T-helper 1 cell treated with Interleukin-12 subunit alpha and Interleukin-12 subunit beta and Interleukin-4 antibody, amounts not matched to agents 30 μg/mL and 1 μg/mL, for 36 hours (primary cell): ENCODE results near the gene TSTD1.
A peak's percentile ranks its signal among the peaks of the same experiment; 100 is the strongest.

Source experiments
- H3K27ac Mint-ChIP-seq: one replicate; pipeline ENCODE4 v1.8.0; 2021; ENCODE audit warnings: mild to moderate bottlenecking, mixed read lengths
- H3K27me3 Mint-ChIP-seq: one replicate; pipeline ENCODE4 v1.8.0; 2021; ENCODE audit warnings: low read depth, mixed read lengths
- H3K36me3 Mint-ChIP-seq: one replicate; pipeline ENCODE4 v1.8.0; 2021; ENCODE audit warnings: low read depth, mixed read lengths
- H3K4me1 Mint-ChIP-seq: one replicate; pipeline ENCODE4 v1.8.0; 2021; ENCODE audit warnings: low read depth, mixed read lengths
- H3K4me3 Mint-ChIP-seq: one replicate; pipeline ENCODE4 v1.8.0; 2021; ENCODE audit warnings: mild to moderate bottlenecking, moderate library complexity, mixed read lengths
- H3K9me3 Mint-ChIP-seq: one replicate; pipeline ENCODE4 v1.8.0; 2021; ENCODE audit warnings: mixed read lengths

Gene TSTD1, protein sequence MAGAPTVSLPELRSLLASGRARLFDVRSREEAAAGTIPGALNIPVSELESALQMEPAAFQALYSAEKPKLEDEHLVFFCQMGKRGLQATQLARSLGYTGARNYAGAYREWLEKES

DNA sequence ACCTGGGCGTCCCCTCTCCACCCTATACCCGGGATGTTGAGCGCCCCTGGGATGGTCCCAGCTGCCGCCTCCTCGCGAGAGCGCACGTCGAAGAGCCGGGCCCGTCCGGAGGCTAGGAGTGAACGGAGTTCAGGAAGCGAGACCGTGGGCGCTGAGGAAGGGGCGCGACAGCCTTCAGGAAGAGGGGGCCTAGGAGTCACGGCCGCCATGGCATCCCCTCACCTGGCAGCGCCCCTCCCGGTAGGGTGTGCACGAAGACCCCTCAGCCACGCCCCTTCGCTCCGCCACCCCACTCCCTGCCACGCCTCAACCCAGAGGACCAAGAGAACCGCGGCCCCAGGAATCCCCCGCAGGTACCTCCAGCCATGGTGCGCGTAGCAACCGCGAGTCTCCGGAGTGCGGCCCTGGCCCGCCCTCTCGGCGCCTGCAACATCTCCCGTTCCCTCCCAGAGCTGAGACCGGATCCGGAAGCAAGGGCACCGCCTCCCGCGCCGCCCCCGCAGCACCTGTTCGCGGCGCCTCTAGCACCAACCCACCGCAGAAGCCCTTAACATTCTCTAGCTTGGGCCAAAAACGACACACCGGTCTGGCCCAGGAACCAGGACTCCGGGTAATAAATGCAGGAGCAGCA lies at the start of gene TSTD1:
Gene TSTD1, minus strand, starts transcription at position 442 of the 631 bp plus-strand sequence. Its CDS starts 75 bp downstream, at position 367.
- H3K27ac Mint-ChIP-seq, result peak within 1 kb of the TSS; percentile 87
- peaks cover 28% of the 10 kb centered on the region for H3K36me3 Mint-ChIP-seq
- H3K4me1 Mint-ChIP-seq, result peaks cover 21% of the 10 kb centered on the region
- peak within 1 kb of the TSS; percentile 87 for H3K4me3 Mint-ChIP-seq
- H3K27me3 Mint-ChIP-seq, result no peaks in the 10 kb centered on the region
- no peaks in the 10 kb centered on the region for H3K9me3 Mint-ChIP-seq

DNA sequence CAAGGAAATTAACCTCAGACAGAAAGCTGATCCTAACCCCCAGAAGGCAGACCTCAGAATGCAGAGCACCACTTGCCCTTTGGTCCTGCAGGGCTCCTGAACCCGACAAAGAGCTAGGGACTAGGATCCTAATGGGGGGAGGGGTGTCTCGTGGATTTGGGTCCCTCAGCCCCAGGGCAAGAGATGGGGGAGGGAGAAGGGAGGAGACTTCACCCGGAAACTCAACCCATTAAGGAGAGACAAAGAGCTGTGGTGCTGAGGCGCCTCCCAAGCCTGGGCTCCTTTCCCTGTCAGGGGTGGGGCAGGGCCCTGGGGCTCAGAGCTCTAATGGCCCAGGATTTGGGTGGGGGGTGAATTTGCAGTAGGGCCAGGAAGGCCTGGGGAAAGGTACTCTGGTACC lies 47.7 kb upstream of the TSTD1 start:
- Mint-ChIP-seq H3K27me3 (no peaks in the 10 kb centered on the region), H3K9me3 (no peaks in the 10 kb centered on the region), H3K36me3 (no peaks in the 10 kb centered on the region), H3K27ac (no peak overlapping the region), H3K4me1 (peaks cover 9% of the 10 kb centered on the region), H3K4me3 (no peak overlapping the region)

DNA sequence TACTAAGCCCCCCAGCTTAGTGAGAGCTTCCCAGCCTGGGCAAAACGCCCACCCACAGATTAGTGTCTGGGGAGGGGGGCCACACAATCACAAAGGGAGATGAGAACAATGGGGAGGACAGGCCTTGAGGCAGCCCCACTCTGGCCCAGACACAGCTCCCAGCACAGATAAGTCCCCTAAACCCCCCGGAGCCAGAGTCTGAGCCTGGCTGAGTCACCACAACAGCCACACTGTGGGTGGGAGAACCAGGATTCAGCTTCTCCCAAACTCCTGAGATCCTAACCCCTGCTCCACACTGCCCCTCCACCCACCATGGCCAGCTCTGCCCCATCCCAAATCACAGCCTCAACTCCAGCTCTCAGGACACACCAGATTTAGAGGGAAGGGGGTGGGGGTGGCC lies 46.4 kb upstream of the TSTD1 start:
- H3K27ac Mint-ChIP-seq, result no peak overlapping the region
- no peaks in the 10 kb centered on the region for H3K27me3 Mint-ChIP-seq
- H3K36me3 Mint-ChIP-seq, result no peaks in the 10 kb centered on the region

GRCh38 chr1:161084597-161084988 lies 45.8 kb upstream of the TSTD1 start:
- Mint-ChIP-seq H3K4me1 (peaks cover 4% of the 10 kb centered on the region), H3K27ac (no peak overlapping the region), H3K4me3 (no peak overlapping the region), H3K9me3 (no peaks in the 10 kb centered on the region), H3K27me3 (no peaks in the 10 kb centered on the region), H3K36me3 (no peaks in the 10 kb centered on the region)

More for the DNA sequence above, 46.4 kb upstream of the TSTD1 start:
- Mint-ChIP-seq H3K9me3 (no peaks in the 10 kb centered on the region), H3K4me3 (no peak overlapping the region), H3K4me1 (peaks cover 4% of the 10 kb centered on the region)

DNA sequence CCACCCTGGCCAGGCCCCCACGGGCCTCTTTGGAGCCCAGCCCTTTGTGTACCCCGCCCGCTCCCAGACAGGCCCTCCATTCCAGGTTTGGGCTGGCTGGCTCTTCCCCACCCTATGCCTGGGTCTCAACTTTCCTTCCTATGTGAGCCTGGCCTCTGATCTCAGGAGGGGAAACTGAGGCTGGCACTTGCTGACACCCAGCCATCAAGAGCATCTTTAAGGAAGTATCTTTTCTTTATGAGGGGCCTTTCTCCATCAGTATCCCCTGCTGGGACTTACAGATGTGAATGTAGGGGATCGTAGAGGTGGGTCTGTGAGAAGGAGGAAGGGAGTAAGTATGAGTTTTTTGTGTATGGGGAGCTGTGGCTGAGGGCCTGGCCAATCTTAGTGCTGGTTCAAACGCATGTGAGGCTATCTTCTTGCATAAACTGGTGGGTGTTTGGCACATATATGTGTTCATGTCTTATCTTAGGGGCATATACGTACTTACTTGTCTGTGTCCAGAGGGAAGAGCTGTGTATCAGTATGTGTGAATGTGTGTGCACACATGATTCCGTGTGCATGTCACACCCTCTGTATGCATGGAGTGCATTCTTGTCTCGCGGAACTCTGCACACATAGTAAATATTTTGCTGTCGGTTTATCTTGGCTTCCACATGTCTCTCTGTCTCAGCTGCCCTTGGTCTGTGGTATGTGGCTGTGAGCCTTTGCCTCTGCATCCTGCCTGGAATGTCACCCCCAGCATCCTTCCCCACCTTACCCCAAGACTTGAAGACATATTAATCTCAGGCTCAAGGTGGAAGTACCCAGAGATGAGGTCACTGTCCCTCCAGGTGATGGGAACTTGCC lies 45.2 kb upstream of the TSTD1 start:
- Mint-ChIP-seq H3K36me3 (no peaks in the 10 kb centered on the region), H3K27ac (no peak overlapping the region)

GRCh38 chr1:161082996-161083747 lies 44.4 kb upstream of the TSTD1 start:
- H3K9me3 Mint-ChIP-seq, result no peaks in the 10 kb centered on the region
- H3K4me3 Mint-ChIP-seq, result no peak overlapping the region
- H3K36me3 Mint-ChIP-seq, result no peaks in the 10 kb centered on the region
- peaks cover 4% of the 10 kb centered on the region for H3K4me1 Mint-ChIP-seq
- no peaks in the 10 kb centered on the region for H3K27me3 Mint-ChIP-seq
- H3K27ac Mint-ChIP-seq, result no peak overlapping the region

More for the DNA sequence above, 45.2 kb upstream of the TSTD1 start:
- Mint-ChIP-seq H3K27me3 (no peaks in the 10 kb centered on the region), H3K4me3 (no peak overlapping the region), H3K9me3 (no peaks in the 10 kb centered on the region), H3K4me1 (peaks cover 4% of the 10 kb centered on the region)

GRCh38 chr1:161082483-161082882 lies 43.7 kb upstream of the TSTD1 start:
- Mint-ChIP-seq H3K4me3 (no peak overlapping the region), H3K9me3 (no peaks in the 10 kb centered on the region), H3K4me1 (peaks cover 3% of the 10 kb centered on the region), H3K27me3 (no peaks in the 10 kb centered on the region), H3K27ac (no peak overlapping the region), H3K36me3 (no peaks in the 10 kb centered on the region)

- H3K27me3 Mint-ChIP-seq, result no peaks in the 10 kb centered on the region
- no peak overlapping the region for H3K27ac Mint-ChIP-seq
Observed at GRCh38 chr1:161081519-161081918, 42.8 kb upstream of the TSTD1 start.

GRCh38 chr1:161080441-161081405 lies 42.0 kb upstream of the TSTD1 start:
- H3K36me3 Mint-ChIP-seq, result no peaks in the 10 kb centered on the region
- no peak overlapping the region for H3K4me3 Mint-ChIP-seq
- peaks cover 4% of the 10 kb centered on the region for H3K4me1 Mint-ChIP-seq
- no peaks in the 10 kb centered on the region for H3K9me3 Mint-ChIP-seq
- no peaks in the 10 kb centered on the region for H3K27me3 Mint-ChIP-seq
- no peak overlapping the region for H3K27ac Mint-ChIP-seq

More at GRCh38 chr1:161081519-161081918, 42.8 kb upstream of the TSTD1 start:
- Mint-ChIP-seq H3K4me1 (peaks cover 3% of the 10 kb centered on the region), H3K36me3 (no peaks in the 10 kb centered on the region), H3K9me3 (no peaks in the 10 kb centered on the region), H3K4me3 (no peak overlapping the region)

DNA sequence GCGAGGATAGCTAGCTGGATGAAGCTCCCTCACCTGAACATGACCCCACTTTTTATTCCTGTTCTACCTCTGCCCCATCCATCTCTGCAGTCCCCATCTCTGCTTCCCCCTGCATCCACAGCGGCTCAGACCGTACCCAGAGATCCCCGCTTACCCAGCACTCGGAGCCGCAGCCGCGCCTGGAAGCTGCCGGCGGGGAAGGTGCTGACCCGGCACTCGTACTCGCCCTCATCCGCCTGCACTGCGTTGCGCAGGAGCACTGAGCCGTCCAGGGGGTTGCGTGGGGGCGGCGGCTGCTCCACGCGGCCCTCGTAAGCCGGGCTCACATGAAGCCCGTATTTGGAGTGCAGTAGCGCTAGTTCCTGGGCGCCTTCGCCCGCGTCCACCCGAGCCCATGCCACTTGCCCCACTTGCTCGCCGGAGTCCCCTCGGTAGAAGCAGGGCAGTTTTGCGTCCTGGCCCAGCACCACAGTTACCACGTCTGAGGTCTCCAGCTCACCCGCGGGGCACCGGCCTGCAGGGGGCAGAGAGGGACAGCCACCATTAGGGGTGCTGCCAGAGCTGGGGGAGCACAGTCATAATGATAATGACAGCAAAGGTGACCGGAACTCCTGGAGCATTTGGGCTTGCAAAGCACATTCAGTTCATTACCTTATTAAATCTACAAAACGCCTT lies 40.8 kb upstream of the TSTD1 start:
- Mint-ChIP-seq H3K4me1 (peaks cover 4% of the 10 kb centered on the region), H3K27ac (no peak overlapping the region), H3K27me3 (no peaks in the 10 kb centered on the region), H3K36me3 (no peaks in the 10 kb centered on the region), H3K4me3 (no peak overlapping the region), H3K9me3 (no peaks in the 10 kb centered on the region)

- no peaks in the 10 kb centered on the region for H3K27me3 Mint-ChIP-seq
- H3K4me3 Mint-ChIP-seq, result no peak overlapping the region
- H3K27ac Mint-ChIP-seq, result no peak overlapping the region
- peaks cover 12% of the 10 kb centered on the region for H3K4me1 Mint-ChIP-seq
- H3K36me3 Mint-ChIP-seq, result no peaks in the 10 kb centered on the region
- H3K9me3 Mint-ChIP-seq, result no peaks in the 10 kb centered on the region
Observed at GRCh38 chr1:161077426-161077825, 38.7 kb upstream of the TSTD1 start.

DNA sequence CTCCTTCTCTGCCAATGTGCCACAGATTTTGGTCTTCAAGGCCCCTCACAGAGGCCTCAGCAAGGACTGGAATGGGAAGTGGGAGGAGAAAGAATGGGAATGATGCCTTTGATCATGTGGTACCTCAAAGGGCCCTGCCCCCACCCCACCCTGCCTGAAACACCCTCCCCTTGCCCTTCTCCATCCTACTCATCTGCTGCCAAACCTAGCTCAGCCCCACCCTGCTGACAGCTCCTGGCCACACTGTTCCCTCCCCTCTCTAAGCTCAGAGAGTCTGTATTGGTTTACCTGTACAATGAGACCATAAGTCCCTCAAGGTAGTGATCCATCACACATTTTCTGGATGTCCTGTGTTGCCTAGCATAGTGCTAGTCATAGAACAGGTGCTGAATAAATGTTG lies 37.6 kb upstream of the TSTD1 start:
- Mint-ChIP-seq H3K36me3 (no peaks in the 10 kb centered on the region), H3K27ac (no peak overlapping the region), H3K4me1 (peaks cover 18% of the 10 kb centered on the region), H3K27me3 (no peaks in the 10 kb centered on the region), H3K4me3 (no peak overlapping the region), H3K9me3 (no peaks in the 10 kb centered on the region)

- no peak overlapping the region for H3K27ac Mint-ChIP-seq
- H3K36me3 Mint-ChIP-seq, result no peaks in the 10 kb centered on the region
- H3K4me1 Mint-ChIP-seq, result peaks cover 30% of the 10 kb centered on the region
- H3K27me3 Mint-ChIP-seq, result no peaks in the 10 kb centered on the region
- H3K4me3 Mint-ChIP-seq, result no peak overlapping the region
- no peaks in the 10 kb centered on the region for H3K9me3 Mint-ChIP-seq
Observed at GRCh38 chr1:161074676-161075368, 36.1 kb upstream of the TSTD1 start.
